K562 (cell line): Measurements from ENCODE around the gene ATP5PD. TPM values are rescaled to one million over a fixed set of nuclear protein-coding genes. Genes with fewer than 3 reads are reported as not detected.
A peak's percentile ranks its signal among the peaks of the same experiment; 100 is the strongest.

Experiments
- EP300 ChIP-seq: IDR thresholded peaks from 2 replicates; pipeline ENCODE4 v1.6.1; 2012; ENCODE audit warnings: low read length, improper control_type of control experiment
- FOXP4 ChIP-seq: sonication (generic); formaldehyde crosslinking; IDR thresholded peaks from 2 replicates; pipeline ENCODE4 v1.8.0; 2022; ENCODE audit warnings: mild to moderate bottlenecking, missing genetic modification reagents, borderline replicate concordance
- GABPB2 ChIP-seq: fragments of 250-450 bp; sonication (Bioruptor Pico); conservative IDR thresholded peaks from 2 replicates; pipeline ENCODE4 v1.5.1; 2021; ENCODE audit warnings: mild to moderate bottlenecking
- HSF4 ChIP-seq: fragments of 250-450 bp; sonication (Bioruptor Pico); IDR thresholded peaks from 2 replicates; pipeline ENCODE4 v2.1.2; 2022; ENCODE audit warnings: mild to moderate bottlenecking, moderate library complexity, borderline replicate concordance
- ILK ChIP-seq: fragments of 450-650 bp; IDR thresholded peaks from 2 replicates; pipeline ENCODE4 v1.6.1; 2016; ENCODE audit warnings: missing genetic modification characterization, low read depth, mild to moderate bottlenecking, missing compliant biosample characterization, moderate library complexity, borderline replicate concordance
- MTF1 ChIP-seq: fragments of 250-450 bp; sonication (Bioruptor Pico); IDR thresholded peaks from 2 replicates; pipeline ENCODE4 v1.9.0; 2021; ENCODE audit warnings: moderate library complexity, mild to moderate bottlenecking, inconsistent platforms, borderline replicate concordance
- POLR2H ChIP-seq: IDR thresholded peaks from 2 replicates; pipeline ENCODE4 v1.6.1; 2016; ENCODE audit warnings: missing genetic modification characterization, low read depth, mild to moderate bottlenecking, control low read depth, missing compliant biosample characterization, moderate library complexity
- PREB ChIP-seq: sonication (generic); formaldehyde crosslinking; IDR thresholded peaks from 2 replicates; pipeline ENCODE4 v1.8.1; 2023; ENCODE audit warnings: mild to moderate bottlenecking, missing genetic modification reagents
- RFX1 ChIP-seq: fragments of 450-650 bp; IDR thresholded peaks from 2 replicates; pipeline ENCODE4 v1.6.1; 2016; ENCODE audit warnings: mild to moderate bottlenecking, moderate library complexity
- SIRT6 ChIP-seq: IDR thresholded peaks from one replicate; pipeline ENCODE4 v1.6.1; 2012; ENCODE audit warnings: low read depth, mild to moderate bottlenecking, control low read depth, inconsistent platforms, low read length, moderate library complexity
- TARDBP ChIP-seq: fragments of 450-650 bp; IDR thresholded peaks from 2 replicates; pipeline ENCODE4 v1.6.1; 2016
- ZNF175 ChIP-seq: fragments of 200-800 bp; sonication (Bioruptor generic); IDR thresholded peaks from 2 replicates; pipeline ENCODE4 v1.6.1; 2016; ENCODE audit warnings: low read depth, mild to moderate bottlenecking, missing genetic modification characterization, missing compliant biosample characterization
- ZNF551 ChIP-seq: fragments of 250-450 bp; sonication (Bioruptor Pico); IDR thresholded peaks from 2 replicates; pipeline ENCODE4 v1.5.0; 2021; ENCODE audit warnings: mild to moderate bottlenecking, moderate library complexity
- ZNF699 ChIP-seq: fragments of 250-450 bp; sonication (Bioruptor Pico); IDR thresholded peaks from 2 replicates; pipeline ENCODE4 v1.8.0; 2021; ENCODE audit warnings: mild to moderate bottlenecking, moderate library complexity; ENCODE audit not compliant: insufficient replicate concordance
- polyA plus RNA-seq, 8 experiments: library from polyadenylated mRNA; depleted of rRNA in 4 of 8; stranded (reverse) in 5 of 8; unstranded in 3 of 8; fragments of >200 nt; fragmentation: Nextera tagmentation in 2 of 8; fragmentation: Illumina TruSeq in 1 of 8; extraction: Ambion mirVana in 2 of 8; extraction: Trizol in 1 of 8; gene quantifications; 2 replicates each; pipeline versions ENCODE4 v1.2.1 to v1.2.3, GENCODE V29; 2011 to 2014; ENCODE audit warnings: inconsistent platforms in 1 of 8, missing spikeins in 1 of 8
- total RNA-seq, 7 experiments: library from RNA; depleted of rRNA in 6 of 7; stranded (reverse); fragments of >200 nt in 6 of 7; fragmentation: Illumina TruSeq in 2 of 7; extraction: Trizol in 2 of 7; gene quantifications; 2 replicates each; pipeline versions ENCODE4 v1.2.1 to v1.2.3, GENCODE V29; 2011 to 2021; ENCODE audit warnings: low replicate concordance in 1 of 7
- TF ChIP-seq, protein P1 (sequence below): fragments of 450-650 bp; IDR thresholded peaks from 2 replicates; pipeline ENCODE4 v1.6.1; 2018; ENCODE audit warnings: mild to moderate bottlenecking, low read depth; ENCODE audit not compliant: partially characterized antibody
- TF ChIP-seq, protein P2 (sequence below), 2 experiments: fragments of 450-650 bp in 1 of 2; IDR thresholded peaks; 2 replicates each; pipeline ENCODE4 v1.6.1; 2011 to 2017; ENCODE audit warnings: low read depth in 2 of 2, antibody characterized with exemption in 1 of 2, borderline replicate concordance in 1 of 2, low read length in 1 of 2, mild to moderate bottlenecking in 1 of 2, mixed read lengths in 1 of 2; ENCODE audit not compliant: control insufficient read depth in 1 of 2
- TF ChIP-seq, protein P3 (sequence below): sonication (generic); formaldehyde crosslinking; IDR thresholded peaks from 2 replicates; pipeline ENCODE4 v1.8.0; 2022; ENCODE audit warnings: mild to moderate bottlenecking, missing genetic modification reagents

Gene ATP5PD
- total and polyA plus RNA-seq, 9 of the 15 experiments (the other 6 are each of a cell fraction or from before 2014, with no cell fraction given): 271 to 828 (median 432) TPM

DNA sequence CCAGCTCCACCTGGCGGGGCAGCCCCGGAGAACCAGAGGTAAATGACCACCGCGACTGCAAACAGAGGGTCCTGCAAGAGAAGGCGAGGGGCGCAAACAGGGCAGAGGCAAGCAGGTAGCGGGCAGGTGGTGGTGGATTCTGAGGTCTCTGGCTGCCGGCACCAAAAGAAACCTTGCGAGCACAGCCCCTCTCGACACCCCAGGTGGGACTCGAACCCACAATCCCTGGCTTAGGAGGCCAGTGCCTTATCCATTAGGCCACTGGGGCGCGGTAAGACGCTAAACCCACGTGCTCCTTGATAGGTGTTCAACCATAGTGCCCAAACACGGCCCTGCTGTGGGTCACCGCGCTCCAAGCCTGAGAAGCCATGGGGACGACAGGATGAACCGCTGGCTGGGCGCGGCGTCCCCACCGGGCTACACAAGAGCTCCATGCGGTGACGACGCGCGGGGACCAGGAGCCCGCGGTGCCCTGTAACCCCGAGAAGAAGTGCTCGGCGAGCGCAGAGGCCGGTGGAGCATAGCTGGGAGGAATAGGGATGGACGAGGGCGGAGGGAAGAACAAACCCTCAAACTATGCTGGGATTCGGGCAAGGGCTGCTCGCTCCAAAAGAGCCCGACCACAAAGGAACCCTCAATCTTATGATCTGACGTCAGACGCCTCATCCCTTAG is 12.4 kb downstream of the ATP5PD start (continued):
- TF ChIP-seq, protein P1, sequence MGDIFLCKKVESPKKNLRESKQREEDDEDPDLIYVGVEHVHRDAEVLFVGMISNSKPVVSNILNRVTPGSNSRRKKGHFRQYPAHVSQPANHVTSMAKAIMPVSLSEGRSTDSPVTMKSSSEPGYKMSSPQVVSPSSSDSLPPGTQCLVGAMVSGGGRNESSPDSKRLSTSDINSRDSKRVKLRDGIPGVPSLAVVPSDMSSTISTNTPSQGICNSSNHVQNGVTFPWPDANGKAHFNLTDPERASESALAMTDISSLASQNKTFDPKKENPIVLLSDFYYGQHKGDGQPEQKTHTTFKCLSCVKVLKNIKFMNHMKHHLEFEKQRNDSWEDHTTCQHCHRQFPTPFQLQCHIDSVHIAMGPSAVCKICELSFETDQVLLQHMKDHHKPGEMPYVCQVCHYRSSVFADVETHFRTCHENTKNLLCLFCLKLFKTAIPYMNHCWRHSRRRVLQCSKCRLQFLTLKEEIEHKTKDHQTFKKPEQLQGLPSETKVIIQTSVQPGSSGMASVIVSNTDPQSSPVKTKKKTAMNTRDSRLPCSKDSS: no peak
- TF ChIP-seq ZNF551: no peak
- TF ChIP-seq ZNF175 (CRISPR knock-in tag): no peak
- 0 out of 2 replicates have a peak, but pooled peaks have one; percentile 46 for TF ChIP-seq GABPB2 (CRISPR knock-in tag)
- TF ChIP-seq ILK (tag): no peak
- TF ChIP-seq PREB (CRISPR knock-in tag): no peak
- 0 out of 2 replicates have a peak, but pooled peaks have one; percentile 97 for TF ChIP-seq POLR2H (tag)
- no peak for TF ChIP-seq RFX1
- TF ChIP-seq SIRT6: no peak
- no peak for TF ChIP-seq HSF4 (CRISPR knock-in tag)
- TF ChIP-seq, protein P2, sequence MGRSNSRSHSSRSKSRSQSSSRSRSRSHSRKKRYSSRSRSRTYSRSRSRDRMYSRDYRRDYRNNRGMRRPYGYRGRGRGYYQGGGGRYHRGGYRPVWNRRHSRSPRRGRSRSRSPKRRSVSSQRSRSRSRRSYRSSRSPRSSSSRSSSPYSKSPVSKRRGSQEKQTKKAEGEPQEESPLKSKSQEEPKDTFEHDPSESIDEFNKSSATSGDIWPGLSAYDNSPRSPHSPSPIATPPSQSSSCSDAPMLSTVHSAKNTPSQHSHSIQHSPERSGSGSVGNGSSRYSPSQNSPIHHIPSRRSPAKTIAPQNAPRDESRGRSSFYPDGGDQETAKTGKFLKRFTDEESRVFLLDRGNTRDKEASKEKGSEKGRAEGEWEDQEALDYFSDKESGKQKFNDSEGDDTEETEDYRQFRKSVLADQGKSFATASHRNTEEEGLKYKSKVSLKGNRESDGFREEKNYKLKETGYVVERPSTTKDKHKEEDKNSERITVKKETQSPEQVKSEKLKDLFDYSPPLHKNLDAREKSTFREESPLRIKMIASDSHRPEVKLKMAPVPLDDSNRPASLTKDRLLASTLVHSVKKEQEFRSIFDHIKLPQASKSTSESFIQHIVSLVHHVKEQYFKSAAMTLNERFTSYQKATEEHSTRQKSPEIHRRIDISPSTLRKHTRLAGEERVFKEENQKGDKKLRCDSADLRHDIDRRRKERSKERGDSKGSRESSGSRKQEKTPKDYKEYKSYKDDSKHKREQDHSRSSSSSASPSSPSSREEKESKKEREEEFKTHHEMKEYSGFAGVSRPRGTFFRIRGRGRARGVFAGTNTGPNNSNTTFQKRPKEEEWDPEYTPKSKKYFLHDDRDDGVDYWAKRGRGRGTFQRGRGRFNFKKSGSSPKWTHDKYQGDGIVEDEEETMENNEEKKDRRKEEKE (IDR thresholded peaks at IDR 0.05; ENCODE audit: borderline replicate concordance in 1 of 2, control insufficient read depth in 1 of 2, low read depth in 2 of 2, low read length in 1 of 2): no peak
- TF ChIP-seq TARDBP: peak; percentile 52; the same call in 1 of the 2 replicates
- TF ChIP-seq ZNF699 (CRISPR knock-in tag): no peak
- peak; percentile 81; the same call in 1 of the 2 replicates for TF ChIP-seq FOXP4 (CRISPR knock-in tag)
- TF ChIP-seq EP300: peak; percentile 60; the same call in 1 of the 2 replicates
- TF ChIP-seq MTF1 (CRISPR knock-in tag): no peak
- TF ChIP-seq, protein P3, sequence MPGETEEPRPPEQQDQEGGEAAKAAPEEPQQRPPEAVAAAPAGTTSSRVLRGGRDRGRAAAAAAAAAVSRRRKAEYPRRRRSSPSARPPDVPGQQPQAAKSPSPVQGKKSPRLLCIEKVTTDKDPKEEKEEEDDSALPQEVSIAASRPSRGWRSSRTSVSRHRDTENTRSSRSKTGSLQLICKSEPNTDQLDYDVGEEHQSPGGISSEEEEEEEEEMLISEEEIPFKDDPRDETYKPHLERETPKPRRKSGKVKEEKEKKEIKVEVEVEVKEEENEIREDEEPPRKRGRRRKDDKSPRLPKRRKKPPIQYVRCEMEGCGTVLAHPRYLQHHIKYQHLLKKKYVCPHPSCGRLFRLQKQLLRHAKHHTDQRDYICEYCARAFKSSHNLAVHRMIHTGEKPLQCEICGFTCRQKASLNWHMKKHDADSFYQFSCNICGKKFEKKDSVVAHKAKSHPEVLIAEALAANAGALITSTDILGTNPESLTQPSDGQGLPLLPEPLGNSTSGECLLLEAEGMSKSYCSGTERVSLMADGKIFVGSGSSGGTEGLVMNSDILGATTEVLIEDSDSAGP (CRISPR knock-in tag): no peak
